Esophagus squamous epithelium (tissue), 4 donors: Measurements from ENCODE around the gene OR9A4.

Experiments
- POLR2A ChIP-seq, 4 donors: fragments of 450-650 bp; IDR thresholded peaks; one replicate each; pipeline ENCODE4 v1.6.1; 2017; ENCODE audit warnings: antibody characterized with exemption in 4 of 4, mild to moderate bottlenecking in 4 of 4, moderate library complexity in 3 of 4
- TF ChIP-seq, protein P1 (sequence below), 6 experiments: fragments of 450-650 bp in 4 of 6; fragments of 200-600 bp in 2 of 6; sonication (generic) in 2 of 6; IDR thresholded peaks; one replicate each; pipeline ENCODE4 v1.5.1; 2016 to 2019; ENCODE audit warnings: antibody characterized with exemption in 6 of 6, mild to moderate bottlenecking in 4 of 6, moderate library complexity in 4 of 6

DNA sequence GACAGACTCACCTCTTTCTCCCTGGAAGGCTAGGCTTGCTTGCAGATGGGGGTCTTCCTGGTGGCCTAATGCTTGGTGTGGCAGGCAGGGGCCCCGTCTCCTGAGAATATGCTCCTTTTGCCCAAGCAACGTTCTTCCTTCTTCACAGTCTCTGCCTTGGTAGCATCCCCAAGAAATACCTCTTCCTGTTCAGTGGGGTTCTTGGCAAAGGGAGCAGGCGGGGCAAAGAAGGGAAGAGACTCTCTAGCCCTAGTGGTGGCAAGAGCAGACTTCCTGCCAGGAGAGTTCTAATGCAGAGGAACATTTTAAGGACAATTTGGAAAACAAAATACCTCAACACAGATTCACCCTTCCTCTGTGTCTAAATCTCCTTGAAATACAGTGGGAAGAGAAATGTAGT, 30.6 kb downstream of the OR9A4 start, which contains the start of gene CLEC5A:
- TF ChIP-seq, protein P1, sequence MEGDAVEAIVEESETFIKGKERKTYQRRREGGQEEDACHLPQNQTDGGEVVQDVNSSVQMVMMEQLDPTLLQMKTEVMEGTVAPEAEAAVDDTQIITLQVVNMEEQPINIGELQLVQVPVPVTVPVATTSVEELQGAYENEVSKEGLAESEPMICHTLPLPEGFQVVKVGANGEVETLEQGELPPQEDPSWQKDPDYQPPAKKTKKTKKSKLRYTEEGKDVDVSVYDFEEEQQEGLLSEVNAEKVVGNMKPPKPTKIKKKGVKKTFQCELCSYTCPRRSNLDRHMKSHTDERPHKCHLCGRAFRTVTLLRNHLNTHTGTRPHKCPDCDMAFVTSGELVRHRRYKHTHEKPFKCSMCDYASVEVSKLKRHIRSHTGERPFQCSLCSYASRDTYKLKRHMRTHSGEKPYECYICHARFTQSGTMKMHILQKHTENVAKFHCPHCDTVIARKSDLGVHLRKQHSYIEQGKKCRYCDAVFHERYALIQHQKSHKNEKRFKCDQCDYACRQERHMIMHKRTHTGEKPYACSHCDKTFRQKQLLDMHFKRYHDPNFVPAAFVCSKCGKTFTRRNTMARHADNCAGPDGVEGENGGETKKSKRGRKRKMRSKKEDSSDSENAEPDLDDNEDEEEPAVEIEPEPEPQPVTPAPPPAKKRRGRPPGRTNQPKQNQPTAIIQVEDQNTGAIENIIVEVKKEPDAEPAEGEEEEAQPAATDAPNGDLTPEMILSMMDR (IDR thresholded peaks at IDR 0.05) = no peak
- TF ChIP-seq POLR2A (IDR thresholded peaks at IDR 0.05) = no peak
